IPS-15b (cell line): ENCODE measurements around the gene TSPEAR.
A peak's percentile ranks its signal among the peaks of the same experiment; 100 is the strongest.
"Not testable (repeated sequence)": the region's sequence is repeated elsewhere in the genome, so short reads cannot be mapped to it uniquely, and the experiment has no call there.

Source experiments
- H3K27me3 ChIP-seq: one replicate; pipeline ENCODE4 v1.6.1; 2013; ENCODE audit warnings: low read length; ENCODE audit not compliant: control insufficient read depth, insufficient read depth
- H3K36me3 ChIP-seq: one replicate; pipeline ENCODE4 v1.6.1; 2013; ENCODE audit warnings: low read length; ENCODE audit not compliant: control insufficient read depth, insufficient read depth
- H3K4me1 ChIP-seq: one replicate; pipeline ENCODE4 v1.6.1; 2013; ENCODE audit warnings: mild to moderate bottlenecking, low read length; ENCODE audit not compliant: control insufficient read depth, insufficient read depth
- H3K4me3 ChIP-seq: one replicate; pipeline ENCODE4 v1.5.1; 2013; ENCODE audit warnings: low read depth, low read length
- H3K9ac ChIP-seq: one replicate; pipeline ENCODE4 v1.6.1; 2013; ENCODE audit warnings: low read depth, mild to moderate bottlenecking, low read length
- H3K9me3 ChIP-seq: one replicate; pipeline ENCODE4 v1.6.1; 2013; ENCODE audit warnings: mild to moderate bottlenecking, low read length; ENCODE audit not compliant: control insufficient read depth, insufficient read depth

TSPEAR gene

GRCh38 chr21:44697172-44697810, 14.1 kb downstream of the TSPEAR start, which contains the start of gene KRTAP10-12:
Gene KRTAP10-12, plus strand, starts transcription at chr21:44697172. Its CDS starts 30 bp downstream, at chr21:44697202.
- peak within 1 kb of the TSS; percentile 32 for H3K4me3 ChIP-seq
- not testable (repeated sequence) for H3K27me3 ChIP-seq, H3K9me3 ChIP-seq, H3K36me3 ChIP-seq, H3K9ac ChIP-seq
- H3K4me1 ChIP-seq: peaks cover 17% of the 10 kb centered on the region

- Histone ChIP-seq H3K27me3 (no peaks in the 10 kb centered on the region), H3K4me3 (peak overlapping the region; percentile 32), H3K9me3 (no peaks in the 10 kb centered on the region), H3K4me1 (peaks cover 12% of the 10 kb centered on the region), H3K9ac (no peak overlapping the region), H3K36me3 (no peaks in the 10 kb centered on the region)
Observed at GRCh38 chr21:44696572-44696971, 14.8 kb downstream of the TSPEAR start.

GRCh38 chr21:44695641-44696040, 15.7 kb downstream of the TSPEAR start:
- Histone ChIP-seq H3K9me3 (no peaks in the 10 kb centered on the region), H3K4me3 (no peak overlapping the region), H3K36me3 (no peaks in the 10 kb centered on the region), H3K4me1 (peaks cover 12% of the 10 kb centered on the region), H3K9ac (no peak overlapping the region), H3K27me3 (no peaks in the 10 kb centered on the region)

GRCh38 chr21:44695184-44695583, 16.2 kb downstream of the TSPEAR start:
- H3K4me3 ChIP-seq: no peak overlapping the region
- H3K9ac ChIP-seq: peak overlapping the region; percentile 56
- peaks cover 12% of the 10 kb centered on the region for H3K4me1 ChIP-seq
- H3K27me3 ChIP-seq: no peaks in the 10 kb centered on the region
- no peaks in the 10 kb centered on the region for H3K36me3 ChIP-seq
- H3K9me3 ChIP-seq: no peaks in the 10 kb centered on the region

- Histone ChIP-seq H3K4me3 (no peak overlapping the region), H3K9ac (no peak overlapping the region), H3K36me3 (no peaks in the 10 kb centered on the region), H3K4me1 (peaks cover 12% of the 10 kb centered on the region), H3K27me3 (no peaks in the 10 kb centered on the region), H3K9me3 (no peaks in the 10 kb centered on the region)
Observed at GRCh38 chr21:44694776-44695175, 16.6 kb downstream of the TSPEAR start.

GRCh38 chr21:44692798-44693512, 18.4 kb downstream of the TSPEAR start:
- H3K9ac ChIP-seq: no peak overlapping the region
- no peaks in the 10 kb centered on the region for H3K36me3 ChIP-seq
- H3K4me1 ChIP-seq: peaks cover 10% of the 10 kb centered on the region
- no peaks in the 10 kb centered on the region for H3K27me3 ChIP-seq
- no peaks in the 10 kb centered on the region for H3K9me3 ChIP-seq
- no peak overlapping the region for H3K4me3 ChIP-seq

- Histone ChIP-seq H3K9me3 (no peaks in the 10 kb centered on the region), H3K36me3 (no peaks in the 10 kb centered on the region), H3K27me3 (no peaks in the 10 kb centered on the region), H3K4me3 (no peak overlapping the region), H3K9ac (no peak overlapping the region), H3K4me1 (peaks cover 9% of the 10 kb centered on the region)
Observed at GRCh38 chr21:44691686-44692085, 19.7 kb downstream of the TSPEAR start.

GRCh38 chr21:44689740-44690139, 21.6 kb downstream of the TSPEAR start:
- H3K4me1 ChIP-seq, H3K36me3 ChIP-seq, H3K4me3 ChIP-seq, H3K9ac ChIP-seq, H3K27me3 ChIP-seq, H3K9me3 ChIP-seq: not testable (repeated sequence)

GRCh38 chr21:44687671-44688070, 23.7 kb downstream of the TSPEAR start:
- H3K4me3 ChIP-seq: no peak overlapping the region
- peaks cover 4% of the 10 kb centered on the region for H3K4me1 ChIP-seq
- H3K9me3 ChIP-seq: no peaks in the 10 kb centered on the region
- H3K9ac ChIP-seq: no peak overlapping the region
- H3K36me3 ChIP-seq: no peaks in the 10 kb centered on the region
- H3K27me3 ChIP-seq: no peaks in the 10 kb centered on the region

GRCh38 chr21:44686843-44687561, 24.4 kb downstream of the TSPEAR start:
- Histone ChIP-seq H3K9me3 (no peaks in the 10 kb centered on the region), H3K27me3 (no peaks in the 10 kb centered on the region), H3K36me3 (no peaks in the 10 kb centered on the region), H3K4me1 (peaks cover 4% of the 10 kb centered on the region), H3K9ac (no peak overlapping the region), H3K4me3 (no peak overlapping the region)

- Histone ChIP-seq H3K4me3 (no peak overlapping the region), H3K9me3 (no peaks in the 10 kb centered on the region), H3K9ac (no peak overlapping the region), H3K4me1 (peaks cover 4% of the 10 kb centered on the region), H3K36me3 (no peaks in the 10 kb centered on the region), H3K27me3 (no peaks in the 10 kb centered on the region)
Observed at GRCh38 chr21:44686000-44686781, 25.2 kb downstream of the TSPEAR start.
